ENCODE data around the gene AUTS2. TPM values are rescaled to one million over a fixed set of nuclear protein-coding genes. Genes with fewer than 3 reads are reported as not detected.

The AUTS2 gene
- total RNA-seq, 1 experiment from 2014 or later = 42.1 TPM

GRCh38 chr7:69929622-69930021 is 331.3 kb downstream of the AUTS2 start:
- no TSS peak for BruUV-seq (replicated peaks)
- intact Hi-C loops (cut with micrococcal nuclease; ENCODE audit: unreplicated experiment) = loop anchor here (2.0 to 10.0 kb wide), 2 partner anchors 527 to 1745 kb away; no protein-coding TSS in a partner anchor
- CTCF ChIA-PET = no interaction called here
- Histone ChIP-seq H3K9me3 (ENCODE audit: low read depth, low read length, poor library complexity, severe bottlenecking) (no peaks in the 10 kb centered on the region), H3K27me3 (replicated peaks; ENCODE audit: insufficient read depth, low read depth, low read length, poor library complexity) (no peaks in the 10 kb centered on the region), H3K4me1 (ENCODE audit: insufficient read depth, low read length, poor library complexity, severe bottlenecking) (no peaks in the 10 kb centered on the region), H3K4me3 (ENCODE audit: low read depth, low read length, poor library complexity, severe bottlenecking) (no peak overlapping the region), H3K27ac (ENCODE audit: low read depth, low read length, poor library complexity, severe bottlenecking) (no peak overlapping the region), H3K36me3 (ENCODE audit: insufficient read depth, low read length, poor library complexity, severe bottlenecking) (no peaks in the 10 kb centered on the region)
- POLR2A ChIA-PET (ENCODE audit: low non-redundant PET) = no interaction called here
- no peak for DNase-seq (ENCODE audit: low spot score)
- TF ChIP-seq, protein P1, sequence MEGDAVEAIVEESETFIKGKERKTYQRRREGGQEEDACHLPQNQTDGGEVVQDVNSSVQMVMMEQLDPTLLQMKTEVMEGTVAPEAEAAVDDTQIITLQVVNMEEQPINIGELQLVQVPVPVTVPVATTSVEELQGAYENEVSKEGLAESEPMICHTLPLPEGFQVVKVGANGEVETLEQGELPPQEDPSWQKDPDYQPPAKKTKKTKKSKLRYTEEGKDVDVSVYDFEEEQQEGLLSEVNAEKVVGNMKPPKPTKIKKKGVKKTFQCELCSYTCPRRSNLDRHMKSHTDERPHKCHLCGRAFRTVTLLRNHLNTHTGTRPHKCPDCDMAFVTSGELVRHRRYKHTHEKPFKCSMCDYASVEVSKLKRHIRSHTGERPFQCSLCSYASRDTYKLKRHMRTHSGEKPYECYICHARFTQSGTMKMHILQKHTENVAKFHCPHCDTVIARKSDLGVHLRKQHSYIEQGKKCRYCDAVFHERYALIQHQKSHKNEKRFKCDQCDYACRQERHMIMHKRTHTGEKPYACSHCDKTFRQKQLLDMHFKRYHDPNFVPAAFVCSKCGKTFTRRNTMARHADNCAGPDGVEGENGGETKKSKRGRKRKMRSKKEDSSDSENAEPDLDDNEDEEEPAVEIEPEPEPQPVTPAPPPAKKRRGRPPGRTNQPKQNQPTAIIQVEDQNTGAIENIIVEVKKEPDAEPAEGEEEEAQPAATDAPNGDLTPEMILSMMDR (conservative IDR thresholded peaks at IDR 0.05; ENCODE audit: low read depth, low read length) = no peak
- no peak for TF ChIP-seq EZH2 (IDR thresholded peaks at IDR 0.05; ENCODE audit: borderline replicate concordance, low read depth, low read length, poor library complexity, severe bottlenecking)

- TF ChIP-seq, protein P1 (conservative IDR thresholded peaks at IDR 0.05; ENCODE audit: low read depth, low read length) = peak; percentile 77
- TF ChIP-seq EZH2 (IDR thresholded peaks at IDR 0.05; ENCODE audit: borderline replicate concordance, low read depth, low read length, poor library complexity, severe bottlenecking) = no peak
- Histone ChIP-seq H3K4me1 (ENCODE audit: insufficient read depth, low read length, poor library complexity, severe bottlenecking) (no peaks in the 10 kb centered on the region), H3K4me3 (ENCODE audit: low read depth, low read length, poor library complexity, severe bottlenecking) (no peak overlapping the region), H3K27ac (ENCODE audit: low read depth, low read length, poor library complexity, severe bottlenecking) (no peak overlapping the region), H3K27me3 (replicated peaks; ENCODE audit: insufficient read depth, low read depth, low read length, poor library complexity) (no peaks in the 10 kb centered on the region), H3K36me3 (ENCODE audit: insufficient read depth, low read length, poor library complexity, severe bottlenecking) (no peaks in the 10 kb centered on the region), H3K9me3 (ENCODE audit: low read depth, low read length, poor library complexity, severe bottlenecking) (no peaks in the 10 kb centered on the region)
- BruUV-seq (replicated peaks) = no TSS peak
- intact Hi-C loops (cut with micrococcal nuclease; ENCODE audit: unreplicated experiment) = loop anchor here (2.0 to 10.0 kb wide), 2 partner anchors 229 to 1747 kb away; no protein-coding TSS in a partner anchor
- DNase-seq (ENCODE audit: low spot score) = peak; percentile 71
- CTCF ChIA-PET = interaction anchor here (0.7 to 1.0 kb wide), 3 partner anchors 110 to 959 kb away, joined by 3 read pairs; no protein-coding TSS in a partner anchor
- POLR2A ChIA-PET (ENCODE audit: low non-redundant PET) = no interaction called here
Measured at GRCh38 chr7:69932034-69932628, 333.9 kb downstream of the AUTS2 start.

DNA sequence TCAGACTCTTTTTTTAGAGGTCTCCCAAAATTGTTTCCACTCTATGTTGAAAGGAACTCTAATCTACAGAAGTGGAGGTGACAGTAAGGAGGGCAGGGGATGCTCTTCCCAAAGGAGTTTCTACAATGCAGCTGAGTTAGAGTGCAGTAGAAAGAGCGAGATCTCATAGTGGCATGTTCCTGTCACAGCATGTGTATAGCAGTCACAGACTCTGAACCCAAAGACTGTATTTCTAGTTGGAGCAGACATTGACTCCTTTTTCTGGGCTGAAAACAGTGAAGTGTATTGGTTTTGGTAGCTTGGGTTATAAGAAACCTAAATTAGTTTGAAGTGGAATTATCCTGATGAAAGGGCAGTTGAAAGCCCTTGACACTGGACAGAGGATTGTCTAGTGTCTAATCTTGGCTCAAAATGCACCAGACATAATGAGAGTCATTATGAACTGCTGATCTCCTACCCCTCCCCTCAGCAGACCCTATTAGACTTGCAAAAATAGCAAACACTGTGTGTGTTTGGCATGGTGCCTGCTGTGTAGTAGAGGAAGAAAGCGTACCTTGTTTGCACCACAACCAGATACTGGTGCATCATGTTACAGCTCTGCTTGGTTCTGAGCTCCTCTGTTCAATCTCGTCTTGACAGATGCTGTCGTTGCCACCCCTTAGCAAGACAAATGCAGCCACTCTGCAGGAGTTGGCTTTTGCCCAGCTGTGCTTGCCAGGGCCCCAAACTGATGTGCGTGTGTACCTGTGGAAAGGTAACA is 336.0 kb downstream of the AUTS2 start:
- Histone ChIP-seq H3K4me3 (ENCODE audit: low read depth, low read length, poor library complexity, severe bottlenecking) (no peak overlapping the region), H3K27ac (ENCODE audit: low read depth, low read length, poor library complexity, severe bottlenecking) (no peak overlapping the region), H3K4me1 (ENCODE audit: insufficient read depth, low read length, poor library complexity, severe bottlenecking) (no peaks in the 10 kb centered on the region), H3K36me3 (ENCODE audit: insufficient read depth, low read length, poor library complexity, severe bottlenecking) (no peaks in the 10 kb centered on the region), H3K27me3 (replicated peaks; ENCODE audit: insufficient read depth, low read depth, low read length, poor library complexity) (no peaks in the 10 kb centered on the region), H3K9me3 (ENCODE audit: low read depth, low read length, poor library complexity, severe bottlenecking) (no peaks in the 10 kb centered on the region)
- intact Hi-C loops (cut with micrococcal nuclease; ENCODE audit: unreplicated experiment) = loop anchor here (10.0 kb wide), 1 partner anchor 1750 kb away; no protein-coding TSS in a partner anchor
- ChIA-PET CTCF (no interaction called here), POLR2A (ENCODE audit: low non-redundant PET) (no interaction called here)
- no TSS peak for BruUV-seq (replicated peaks)
- TF ChIP-seq, protein P1 (conservative IDR thresholded peaks at IDR 0.05; ENCODE audit: low read depth, low read length) = no peak
- no peak for TF ChIP-seq EZH2 (IDR thresholded peaks at IDR 0.05; ENCODE audit: borderline replicate concordance, low read depth, low read length, poor library complexity, severe bottlenecking)
- DNase-seq (ENCODE audit: low spot score) = peak; percentile 21

All from A673 (cell line).